Esophagus muscularis mucosa (tissue), 3 donors: ENCODE results near the gene SLC9A8.

Experiments
- CTCF ChIP-seq, 3 experiments: fragments of 200-600 bp in 2 of 3; fragments of 450-650 bp in 1 of 3; sonication (generic) in 2 of 3; IDR thresholded peaks; one replicate each; pipeline ENCODE4 v1.5.1; 2017 to 2019; ENCODE audit warnings: antibody characterized with exemption in 3 of 3, mild to moderate bottlenecking in 2 of 3, moderate library complexity in 1 of 3
- POLR2A ChIP-seq: fragments of 450-650 bp; IDR thresholded peaks from one replicate; pipeline ENCODE4 v1.6.1; 2017; ENCODE audit warnings: antibody characterized with exemption, moderate library complexity, mild to moderate bottlenecking, low read depth
- POLR2AphosphoS5 ChIP-seq, 2 donors: sonication (generic); formaldehyde crosslinking; IDR thresholded peaks; one replicate each; pipeline ENCODE4 v1.6.1; 2017; ENCODE audit warnings: antibody characterized with exemption in 2 of 2

GRCh38 chr20:49843770-49844380, 31.2 kb downstream of the SLC9A8 start:
- TF ChIP-seq CTCF (IDR thresholded peaks at IDR 0.05) (no peak), POLR2A (no peak), POLR2AphosphoS5 (IDR thresholded peaks at IDR 0.05) (no peak)
